Activated CD4-positive, alpha-beta memory T cell treated with anti-CD3 and anti-CD28 coated beads, Interleukin-2, amount 10 ng/mL, durations not matched to agents 7 days and 5 days (primary cell): ENCODE data around the gene P2RY2. TPM values are rescaled to one million over a fixed set of nuclear protein-coding genes. Genes with fewer than 3 reads are reported as not detected.
"Not testable (repeated sequence)": the region's sequence is repeated elsewhere in the genome, so short reads cannot be mapped to it uniquely, and the experiment has no call there.

ENCODE experiments used
- CTCF ChIA-PET: fragments of 350-600 bp; sonication (Branson Sonifier 250); formaldehyde crosslinking; loops from one replicate; lab custom pipeline; 2021; ENCODE audit warnings: antibody characterized with exemption, inconsistent platforms; lab: Charles Lee
- POLR2A ChIA-PET: fragments of 350-600 bp; sonication (Branson Sonifier 250); formaldehyde crosslinking; loops from one replicate; lab custom pipeline; 2021; ENCODE audit warnings: antibody characterized with exemption; lab: Charles Lee
- DNase-seq: peaks from one replicate; pipeline ENCODE4 v3.0.0-alpha.2; 2020
- H3K27ac Mint-ChIP-seq: one replicate; pipeline ENCODE4 v1.8.0; 2021; ENCODE audit warnings: mild to moderate bottlenecking, mixed read lengths
- H3K27me3 Mint-ChIP-seq: one replicate; pipeline ENCODE4 v1.8.0; 2021; ENCODE audit warnings: mixed read lengths
- H3K36me3 Mint-ChIP-seq: one replicate; pipeline ENCODE4 v1.8.0; 2021; ENCODE audit warnings: low read depth, mixed read lengths
- H3K4me1 Mint-ChIP-seq: one replicate; pipeline ENCODE4 v1.8.0; 2021; ENCODE audit warnings: mixed read lengths
- H3K4me3 Mint-ChIP-seq: one replicate; pipeline ENCODE4 v1.8.0; 2021; ENCODE audit warnings: mild to moderate bottlenecking, mixed read lengths
- H3K9me3 Mint-ChIP-seq: one replicate; pipeline ENCODE4 v1.8.0; 2021; ENCODE audit warnings: mixed read lengths
- total RNA-seq, 2 experiments: library from RNA; stranded (reverse); gene quantifications; one replicate each; pipeline ENCODE4 v1.2.3, GENCODE V29; 2021

The P2RY2 gene
- total RNA-seq, 2 experiments from 2014 or later, result not detected

DNA sequence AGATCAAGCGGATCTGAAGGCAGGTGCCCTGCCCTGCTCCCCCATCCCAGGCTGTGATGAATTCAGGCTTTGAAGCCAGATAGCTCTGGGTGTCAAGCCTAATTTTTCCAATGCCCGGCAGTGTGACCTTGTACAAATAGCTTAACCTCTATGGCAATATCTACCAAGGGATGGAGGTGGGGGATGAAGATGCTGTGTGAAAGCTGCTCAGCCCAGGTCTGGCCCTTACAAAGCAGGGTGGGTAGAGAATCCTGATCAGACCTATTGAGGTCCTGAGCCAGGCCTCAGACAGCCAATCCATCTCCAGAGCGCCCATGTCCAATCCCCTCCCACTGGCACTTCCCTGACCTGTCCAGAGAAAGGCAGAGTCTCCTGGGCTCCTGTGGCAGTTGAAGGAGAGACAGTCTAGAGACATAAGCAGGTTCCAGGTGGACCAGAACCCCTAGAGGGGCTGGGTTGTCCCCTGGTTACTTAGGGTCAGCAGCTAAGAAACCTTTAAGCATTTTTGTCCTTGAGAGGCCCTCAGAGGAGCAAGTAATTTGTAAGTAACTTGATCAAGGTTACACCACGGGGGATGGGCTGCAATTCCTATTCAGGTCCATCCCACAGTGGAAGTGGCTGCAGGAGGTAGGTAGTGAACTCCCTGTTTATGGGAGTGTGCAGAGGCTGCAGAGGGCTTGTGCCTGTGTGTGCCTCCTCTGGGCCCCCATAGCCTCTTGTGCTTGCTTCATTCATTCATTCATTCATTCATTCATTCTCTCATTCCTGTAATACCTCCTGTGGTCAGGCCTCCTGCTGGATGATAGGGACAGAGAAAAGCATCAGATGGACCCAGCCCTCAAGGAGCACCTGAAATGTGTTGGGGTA lies 10.4 kb downstream of the P2RY2 start:
- Mint-ChIP-seq H3K4me1 (peaks cover 6% of the 10 kb centered on the region), H3K36me3 (no peaks in the 10 kb centered on the region), H3K9me3 (no peaks in the 10 kb centered on the region), H3K27me3 (peaks cover 9% of the 10 kb centered on the region), H3K4me3 (no peak overlapping the region), H3K27ac (no peak overlapping the region)
- POLR2A ChIA-PET, result no interaction called here
- DNase-seq, result no peak
- CTCF ChIA-PET, result no interaction called here

DNA sequence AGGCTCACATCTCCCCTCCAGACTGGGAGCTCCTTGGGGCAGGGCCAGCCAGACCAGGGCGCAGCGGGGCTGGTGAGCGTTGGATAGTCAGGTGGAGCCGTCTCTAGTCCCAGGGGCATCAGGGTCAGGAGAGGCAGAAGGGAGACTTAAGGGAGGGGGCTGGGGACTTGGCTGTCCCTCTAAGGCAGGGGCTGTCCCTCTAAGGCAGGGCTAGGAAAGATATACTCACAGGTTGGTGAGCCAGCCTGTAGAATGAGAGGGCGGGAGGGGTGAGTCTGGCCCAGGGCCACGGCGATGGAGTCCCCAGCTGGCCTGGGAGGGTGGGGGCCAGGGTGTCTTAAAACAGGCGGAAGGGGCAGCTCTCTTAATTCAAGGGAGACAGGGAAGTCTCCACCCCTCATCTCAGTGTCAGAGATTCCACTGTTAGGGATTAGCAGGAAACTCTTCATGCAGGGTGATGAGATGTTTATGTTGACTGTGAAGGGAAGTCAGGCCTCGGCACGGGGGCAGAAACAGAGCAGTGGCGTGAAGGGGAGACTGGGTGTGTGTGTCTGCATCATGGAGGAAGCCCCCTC lies 11.3 kb downstream of the P2RY2 start:
- Mint-ChIP-seq H3K9me3 (no peaks in the 10 kb centered on the region), H3K36me3 (no peaks in the 10 kb centered on the region), H3K4me3 (no peak overlapping the region), H3K27ac (no peak overlapping the region), H3K27me3 (peaks cover 7% of the 10 kb centered on the region), H3K4me1 (peaks cover 3% of the 10 kb centered on the region)
- ChIA-PET CTCF (no interaction called here), POLR2A (no interaction called here)
- no peak for DNase-seq

DNA sequence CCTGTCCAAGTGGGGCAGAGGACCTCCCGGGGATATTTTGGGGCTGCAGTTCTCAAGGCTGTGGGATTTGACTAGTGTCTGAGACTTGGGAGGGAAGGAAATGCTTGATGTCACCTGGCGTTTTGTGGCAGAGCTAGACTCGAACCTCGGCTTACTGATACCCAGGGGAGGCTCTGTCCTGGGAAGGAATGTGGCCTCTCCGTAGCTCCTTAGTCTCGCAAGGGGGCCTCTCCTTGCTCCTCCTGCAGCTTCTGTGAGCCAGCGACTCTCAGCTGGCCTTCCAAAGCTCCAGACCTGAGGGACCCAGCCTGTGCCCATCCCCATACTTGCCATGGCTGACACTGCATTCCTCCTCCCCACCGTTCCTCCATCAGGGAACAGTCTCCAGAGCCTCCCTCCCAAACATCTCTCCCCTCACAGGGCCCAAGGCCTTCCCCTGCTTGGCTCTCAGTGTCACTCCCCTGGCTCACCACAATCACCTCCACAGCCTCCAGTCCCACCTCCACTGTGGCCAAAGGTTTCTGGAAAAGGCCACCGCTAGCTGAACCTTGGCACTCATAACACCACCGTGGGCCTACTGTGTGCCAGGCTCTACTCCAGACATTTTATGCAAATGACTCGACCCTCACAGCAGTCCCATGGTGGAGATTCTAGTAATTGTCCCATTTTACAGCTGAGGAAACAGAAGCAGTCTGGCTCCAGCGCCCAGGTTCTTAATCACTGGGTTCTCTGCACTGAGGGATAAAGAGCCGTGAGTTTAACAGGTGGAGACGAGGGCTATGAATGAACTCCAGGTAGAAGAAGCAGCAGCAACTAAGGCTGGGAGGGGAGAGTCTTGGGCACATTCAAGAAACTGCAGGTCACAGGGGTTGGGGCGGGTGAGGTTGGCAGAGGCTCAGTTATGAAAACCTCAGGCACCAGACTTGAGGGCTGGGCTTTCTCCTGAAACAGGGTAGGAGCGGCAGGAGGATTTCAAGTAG lies 12.1 kb downstream of the P2RY2 start:
- ChIA-PET CTCF (no interaction called here), POLR2A (no interaction called here)
- DNase-seq, result no peak
- Mint-ChIP-seq H3K27me3 (peaks cover 4% of the 10 kb centered on the region), H3K4me1 (no peaks in the 10 kb centered on the region), H3K9me3 (no peaks in the 10 kb centered on the region), H3K27ac (no peak overlapping the region), H3K4me3 (no peak overlapping the region), H3K36me3 (no peaks in the 10 kb centered on the region)

DNA sequence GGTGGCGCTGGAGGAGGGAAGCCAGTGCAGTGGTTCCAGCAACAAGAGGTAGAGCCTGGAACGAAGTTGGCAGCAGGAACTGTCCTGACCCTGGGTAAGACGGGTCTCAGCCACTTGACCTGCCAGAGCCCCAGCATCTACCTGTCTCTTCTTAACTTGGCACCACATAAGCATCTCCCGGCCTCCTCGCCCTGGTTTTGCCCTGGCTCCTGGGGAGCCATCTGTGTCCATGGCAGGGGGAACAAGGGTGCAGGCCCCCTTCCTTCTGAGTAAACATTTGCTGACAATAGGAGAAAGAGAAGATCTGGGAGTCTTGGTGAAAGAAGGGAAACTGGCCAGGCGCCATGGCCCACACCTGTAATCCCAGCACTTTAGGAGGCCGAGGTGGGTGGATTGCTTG lies 12.8 kb downstream of the P2RY2 start:
- Mint-ChIP-seq H3K36me3 (no peaks in the 10 kb centered on the region), H3K4me3 (no peak overlapping the region), H3K4me1 (no peaks in the 10 kb centered on the region), H3K9me3 (no peaks in the 10 kb centered on the region), H3K27ac (no peak overlapping the region), H3K27me3 (no peaks in the 10 kb centered on the region)
- POLR2A ChIA-PET, result no interaction called here
- CTCF ChIA-PET, result no interaction called here
- DNase-seq, result no peak

DNA sequence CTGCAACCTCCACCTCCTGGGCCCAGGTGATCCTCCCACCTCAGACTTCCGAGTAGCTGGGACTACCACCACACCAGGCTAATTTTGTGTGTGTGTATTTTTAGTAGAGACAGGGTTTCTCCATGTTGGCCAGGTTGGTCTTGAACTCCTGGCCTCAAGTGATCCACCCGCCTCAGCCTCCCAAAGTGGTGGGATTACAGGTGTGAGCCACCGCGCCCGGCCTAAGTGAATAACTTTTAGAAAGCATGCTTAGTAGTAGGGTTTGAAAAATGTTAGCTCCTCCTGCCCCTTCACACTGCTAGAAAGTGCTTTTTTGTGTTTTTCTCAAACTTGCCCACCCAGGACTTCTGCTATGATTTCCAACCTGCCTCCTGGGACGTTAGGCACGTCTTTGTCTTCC lies 14.4 kb downstream of the P2RY2 start:
- ChIA-PET POLR2A (interaction anchor here (0.8 kb wide), 1 partner anchor 28 kb away, joined by 3 read pairs; no protein-coding TSS in a partner anchor), CTCF (interaction anchor here (1.5 kb wide), 1 partner anchor 12 kb away, joined by 6 read pairs; no protein-coding TSS in a partner anchor)
- not testable (repeated sequence) for H3K4me1 Mint-ChIP-seq, H3K9me3 Mint-ChIP-seq, H3K36me3 Mint-ChIP-seq, H3K27me3 Mint-ChIP-seq, DNase-seq, H3K27ac Mint-ChIP-seq, H3K4me3 Mint-ChIP-seq

DNA sequence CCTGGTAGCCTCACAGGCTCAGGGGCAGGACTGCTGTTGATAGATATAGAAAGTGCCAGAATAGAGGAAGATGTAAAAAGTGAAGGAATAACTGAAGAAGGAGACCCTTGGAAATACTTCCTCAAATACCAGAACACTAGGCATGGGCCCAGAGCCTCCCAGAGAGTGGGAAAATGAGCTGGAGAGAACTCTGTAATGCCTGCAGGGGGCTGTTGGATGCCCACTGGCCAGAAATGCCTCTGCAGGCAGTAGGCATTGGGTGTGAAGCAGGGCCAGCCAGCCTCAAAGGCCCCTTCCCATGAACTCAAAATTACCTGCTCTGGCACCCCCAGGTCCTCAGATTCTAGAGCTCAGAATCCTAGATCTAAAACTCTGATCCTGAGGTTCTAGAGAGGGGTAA lies 15.1 kb downstream of the P2RY2 start:
- ChIA-PET CTCF (interaction anchor here (0.7 to 1.5 kb wide), 3 partner anchors 12 to 47 kb away, joined by 3 to 6 read pairs (median 4); no protein-coding TSS in a partner anchor), POLR2A (no interaction called here)
- no peaks in the 10 kb centered on the region for H3K27me3 Mint-ChIP-seq
- no peaks in the 10 kb centered on the region for H3K36me3 Mint-ChIP-seq
- no peak for DNase-seq
- H3K27ac Mint-ChIP-seq, result no peak overlapping the region
- no peaks in the 10 kb centered on the region for H3K9me3 Mint-ChIP-seq
- no peaks in the 10 kb centered on the region for H3K4me1 Mint-ChIP-seq
- H3K4me3 Mint-ChIP-seq, result no peak overlapping the region

DNA sequence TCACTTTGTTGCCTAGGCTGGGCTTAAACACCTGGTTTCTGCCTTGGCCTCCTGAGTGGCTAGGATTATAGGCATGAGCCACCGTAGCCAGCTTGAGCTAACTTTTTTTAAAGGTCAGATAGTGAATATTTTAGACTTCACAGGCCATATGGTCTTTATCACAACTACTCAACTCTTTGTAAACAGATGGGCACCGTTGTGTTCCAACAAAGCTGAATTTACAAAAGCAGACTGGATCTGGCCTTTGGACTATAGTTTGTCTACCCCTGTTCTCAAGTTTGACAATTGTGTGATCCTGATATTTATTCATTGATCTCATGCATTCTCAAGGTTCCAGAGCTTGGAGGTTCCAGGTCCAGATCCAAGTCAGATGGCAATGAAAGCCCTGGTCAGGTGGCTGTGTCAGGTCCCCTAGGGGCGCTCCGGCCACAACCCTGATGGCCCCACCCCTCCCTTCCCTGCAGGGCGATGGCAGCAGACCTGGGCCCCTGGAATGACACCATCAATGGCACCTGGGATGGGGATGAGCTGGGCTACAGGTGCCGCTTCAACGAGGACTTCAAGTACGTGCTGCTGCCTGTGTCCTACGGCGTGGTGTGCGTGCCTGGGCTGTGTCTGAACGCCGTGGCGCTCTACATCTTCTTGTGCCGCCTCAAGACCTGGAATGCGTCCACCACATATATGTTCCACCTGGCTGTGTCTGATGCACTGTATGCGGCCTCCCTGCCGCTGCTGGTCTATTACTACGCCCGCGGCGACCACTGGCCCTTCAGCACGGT lies 15.8 kb downstream of the P2RY2 start:
- H3K4me3 Mint-ChIP-seq, result no peak overlapping the region
- ChIA-PET CTCF (interaction anchor here (0.7 to 1.5 kb wide), 3 partner anchors 11 to 48 kb away, joined by 3 to 6 read pairs (median 4); no protein-coding TSS in a partner anchor), POLR2A (no interaction called here)
- H3K36me3 Mint-ChIP-seq, result no peaks in the 10 kb centered on the region
- H3K27me3 Mint-ChIP-seq, result no peaks in the 10 kb centered on the region
- H3K9me3 Mint-ChIP-seq, result no peaks in the 10 kb centered on the region
- DNase-seq, result no peak
- no peaks in the 10 kb centered on the region for H3K4me1 Mint-ChIP-seq
- H3K27ac Mint-ChIP-seq, result no peak overlapping the region

DNA sequence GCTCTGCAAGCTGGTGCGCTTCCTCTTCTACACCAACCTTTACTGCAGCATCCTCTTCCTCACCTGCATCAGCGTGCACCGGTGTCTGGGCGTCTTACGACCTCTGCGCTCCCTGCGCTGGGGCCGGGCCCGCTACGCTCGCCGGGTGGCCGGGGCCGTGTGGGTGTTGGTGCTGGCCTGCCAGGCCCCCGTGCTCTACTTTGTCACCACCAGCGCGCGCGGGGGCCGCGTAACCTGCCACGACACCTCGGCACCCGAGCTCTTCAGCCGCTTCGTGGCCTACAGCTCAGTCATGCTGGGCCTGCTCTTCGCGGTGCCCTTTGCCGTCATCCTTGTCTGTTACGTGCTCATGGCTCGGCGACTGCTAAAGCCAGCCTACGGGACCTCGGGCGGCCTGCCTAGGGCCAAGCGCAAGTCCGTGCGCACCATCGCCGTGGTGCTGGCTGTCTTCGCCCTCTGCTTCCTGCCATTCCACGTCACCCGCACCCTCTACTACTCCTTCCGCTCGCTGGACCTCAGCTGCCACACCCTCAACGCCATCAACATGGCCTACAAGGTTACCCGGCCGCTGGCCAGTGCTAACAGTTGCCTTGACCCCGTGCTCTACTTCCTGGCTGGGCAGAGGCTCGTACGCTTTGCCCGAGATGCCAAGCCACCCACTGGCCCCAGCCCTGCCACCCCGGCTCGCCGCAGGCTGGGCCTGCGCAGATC lies 16.5 kb downstream of the P2RY2 start:
- no peaks in the 10 kb centered on the region for H3K36me3 Mint-ChIP-seq
- H3K27me3 Mint-ChIP-seq, result no peaks in the 10 kb centered on the region
- H3K27ac Mint-ChIP-seq, result no peak overlapping the region
- no peaks in the 10 kb centered on the region for H3K4me1 Mint-ChIP-seq
- DNase-seq, result no peak
- no peak overlapping the region for H3K4me3 Mint-ChIP-seq
- no peaks in the 10 kb centered on the region for H3K9me3 Mint-ChIP-seq
- CTCF ChIA-PET, result interaction anchor here (1.4 kb wide), 1 partner anchor 50 kb away, joined by 4 read pairs; no protein-coding TSS in a partner anchor
- POLR2A ChIA-PET, result no interaction called here

DNA sequence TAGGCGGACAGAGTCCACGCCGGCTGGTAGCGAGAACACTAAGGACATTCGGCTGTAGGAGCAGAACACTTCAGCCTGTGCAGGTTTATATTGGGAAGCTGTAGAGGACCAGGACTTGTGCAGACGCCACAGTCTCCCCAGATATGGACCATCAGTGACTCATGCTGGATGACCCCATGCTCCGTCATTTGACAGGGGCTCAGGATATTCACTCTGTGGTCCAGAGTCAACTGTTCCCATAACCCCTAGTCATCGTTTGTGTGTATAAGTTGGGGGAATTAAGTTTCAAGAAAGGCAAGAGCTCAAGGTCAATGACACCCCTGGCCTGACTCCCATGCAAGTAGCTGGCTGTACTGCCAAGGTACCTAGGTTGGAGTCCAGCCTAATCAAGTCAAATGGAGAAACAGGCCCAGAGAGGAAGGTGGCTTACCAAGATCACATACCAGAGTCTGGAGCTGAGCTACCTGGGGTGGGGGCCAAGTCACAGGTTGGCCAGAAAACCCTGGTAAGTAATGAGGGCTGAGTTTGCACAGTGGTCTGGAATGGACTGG lies 17.2 kb downstream of the P2RY2 start:
- POLR2A ChIA-PET, result no interaction called here
- CTCF ChIA-PET, result interaction anchor here (1.3 to 1.4 kb wide), 3 partner anchors 16 to 55 kb away, joined by 3 to 5 read pairs (median 4); no protein-coding TSS in a partner anchor
- no peak overlapping the region for H3K27ac Mint-ChIP-seq
- DNase-seq, result no peak
- no peaks in the 10 kb centered on the region for H3K36me3 Mint-ChIP-seq
- H3K4me3 Mint-ChIP-seq, result no peak overlapping the region
- no peaks in the 10 kb centered on the region for H3K4me1 Mint-ChIP-seq
- no peaks in the 10 kb centered on the region for H3K9me3 Mint-ChIP-seq
- no peaks in the 10 kb centered on the region for H3K27me3 Mint-ChIP-seq

DNA sequence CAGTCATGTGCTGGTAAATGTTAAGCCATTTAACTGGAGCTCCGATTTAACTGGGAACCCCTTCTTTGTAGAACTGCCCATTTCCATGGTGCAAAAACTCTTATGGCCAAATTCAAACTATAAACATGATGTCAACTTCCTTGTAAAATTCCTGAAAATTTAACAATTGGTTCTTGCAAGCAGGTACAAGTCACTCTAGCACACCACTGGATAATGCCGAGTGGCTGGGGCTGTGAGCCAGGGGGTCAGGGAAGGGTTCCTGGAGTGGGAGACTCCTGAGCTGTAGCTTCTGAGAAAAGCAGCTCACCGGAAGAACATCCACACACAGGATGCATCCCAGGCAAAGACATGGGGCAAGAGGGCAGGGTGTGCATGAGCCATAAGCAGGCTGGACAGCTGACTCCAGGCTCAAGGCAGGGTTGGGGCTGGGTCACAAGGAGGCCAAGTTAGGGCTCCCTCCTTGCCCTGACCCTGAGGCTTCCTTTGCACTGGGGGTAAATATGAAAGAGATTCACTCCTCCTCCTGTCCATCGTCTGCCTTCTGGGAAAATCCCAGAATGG lies 18.2 kb downstream of the P2RY2 start:
- Mint-ChIP-seq H3K9me3 (no peaks in the 10 kb centered on the region), H3K27ac (no peak overlapping the region), H3K4me3 (no peak overlapping the region), H3K27me3 (no peaks in the 10 kb centered on the region), H3K36me3 (no peaks in the 10 kb centered on the region), H3K4me1 (no peaks in the 10 kb centered on the region)
- ChIA-PET POLR2A (no interaction called here), CTCF (interaction anchor here (0.5 to 1.4 kb wide), 9 partner anchors 17 to 408 kb away, joined by 3 to 7 read pairs (median 3); no protein-coding TSS in a partner anchor)
- DNase-seq, result no peak

DNA sequence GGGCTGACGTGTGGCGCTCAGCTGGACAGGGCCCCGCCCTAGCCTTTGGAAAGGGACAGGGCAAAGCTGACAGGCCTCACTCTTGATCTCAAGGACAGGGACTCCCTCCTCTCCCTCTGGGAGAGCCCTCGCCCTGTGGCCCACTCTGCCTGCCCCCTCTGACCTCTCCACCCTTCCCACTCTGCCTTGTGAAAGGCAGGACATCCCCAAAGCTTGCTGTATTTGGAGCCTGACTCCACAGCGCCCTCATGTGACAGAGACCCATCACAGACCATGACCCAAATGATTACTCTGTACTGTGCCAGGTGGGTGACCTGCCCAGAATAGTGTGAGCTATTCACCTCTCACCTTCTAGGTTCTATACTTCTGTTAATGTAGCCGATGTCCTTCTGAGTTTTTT lies 18.8 kb downstream of the P2RY2 start:
- Mint-ChIP-seq H3K36me3 (no peaks in the 10 kb centered on the region), H3K4me1 (no peaks in the 10 kb centered on the region), H3K27ac (no peak overlapping the region), H3K27me3 (peaks cover 5% of the 10 kb centered on the region), H3K4me3 (no peak overlapping the region), H3K9me3 (no peaks in the 10 kb centered on the region)
- ChIA-PET CTCF (interaction anchor here (0.5 to 1.4 kb wide), 8 partner anchors 18 to 409 kb away, joined by 3 to 7 read pairs (median 3); no protein-coding TSS in a partner anchor), POLR2A (no interaction called here)
- DNase-seq, result peak; percentile 50
